GM12878 (cell line): ENCODE results near the gene B3GALNT1. TPM values are rescaled to one million over a fixed set of nuclear protein-coding genes. Genes with fewer than 3 reads are reported as not detected.

Experiments
- BACH1 ChIP-seq: fragments of 450-650 bp; IDR thresholded peaks from 2 replicates; pipeline ENCODE4 v1.6.1; 2017; ENCODE audit warnings: mild to moderate bottlenecking, borderline replicate concordance
- EED ChIP-seq: sonication (generic); IDR thresholded peaks from 2 replicates; pipeline ENCODE4 v1.6.1; 2016; ENCODE audit warnings: antibody characterized with exemption, low read depth
- EP300 ChIP-seq, 2 experiments: fragments of 150-350 bp in 1 of 2; IDR thresholded peaks; 2 replicates each; pipeline ENCODE4 v1.6.1; 2011 to 2012; ENCODE audit warnings: low read depth in 2 of 2, low read length in 2 of 2, borderline replicate concordance in 1 of 2, improper control_type of control experiment in 1 of 2, inconsistent platforms in 1 of 2; ENCODE audit not compliant: control insufficient read depth in 1 of 2
- ETV6 ChIP-seq, 2 experiments: fragments of 450-650 bp in 1 of 2; IDR thresholded peaks in 1 of 2; conservative IDR thresholded peaks in 1 of 2; 2 replicates each; pipeline ENCODE4 v1.6.1; 2014; ENCODE audit warnings: antibody characterized with exemption in 1 of 2, borderline replicate concordance in 1 of 2, low read depth in 1 of 2, mild to moderate bottlenecking in 1 of 2, moderate library complexity in 1 of 2
- GATAD2B ChIP-seq: fragments of 450-650 bp; conservative IDR thresholded peaks from 2 replicates; pipeline ENCODE4 v1.6.1; 2017; ENCODE audit warnings: low read depth, mild to moderate bottlenecking, moderate library complexity
- HDAC6 ChIP-seq: fragments of 200-600 bp; sonication (generic); IDR thresholded peaks from one replicate; pipeline ENCODE4 v1.8.0; 2017; ENCODE audit warnings: antibody characterized with exemption; ENCODE audit not compliant: unreplicated experiment
- IKZF1 ChIP-seq: fragments of 450-650 bp; conservative IDR thresholded peaks from 2 replicates; pipeline ENCODE4 v1.6.1; 2017; ENCODE audit warnings: antibody characterized with exemption, mild to moderate bottlenecking
- NR2C2 ChIP-seq: IDR thresholded peaks from 2 replicates; pipeline ENCODE4 v1.6.1; 2011; ENCODE audit warnings: borderline replicate concordance, low read depth; ENCODE audit not compliant: control insufficient read depth, insufficient read length
- PML ChIP-seq: IDR thresholded peaks from 2 replicates; pipeline ENCODE4 v1.6.1; 2012; ENCODE audit warnings: low read length, inconsistent platforms
- RAD51 ChIP-seq: fragments of 450-650 bp; IDR thresholded peaks from 2 replicates; pipeline ENCODE4 v1.6.1; 2016; ENCODE audit warnings: moderate library complexity, mild to moderate bottlenecking, inconsistent platforms
- SIN3A ChIP-seq: IDR thresholded peaks from 2 replicates; pipeline ENCODE4 v1.6.1; 2012; ENCODE audit warnings: low read depth, low read length, improper control_type of control experiment
- SIX5 ChIP-seq: IDR thresholded peaks from 2 replicates; pipeline ENCODE4 v1.6.1; 2011; ENCODE audit warnings: mild to moderate bottlenecking, low read depth, low read length, moderate library complexity; ENCODE audit not compliant: severe bottlenecking
- SMAD1 ChIP-seq: fragments of 450-650 bp; IDR thresholded peaks from 2 replicates; pipeline ENCODE4 v1.6.1; 2018; ENCODE audit warnings: mild to moderate bottlenecking, low read depth; ENCODE audit not compliant: partially characterized antibody
- USF1 ChIP-seq: IDR thresholded peaks from 2 replicates; pipeline ENCODE4 v1.6.1; 2011; ENCODE audit warnings: borderline replicate concordance, low read depth, mild to moderate bottlenecking, moderate library complexity, mixed read lengths, low read length; ENCODE audit not compliant: insufficient read depth; ENCODE audit errors: extremely low read length
- YY1 ChIP-seq: IDR thresholded peaks from 2 replicates; pipeline ENCODE4 v1.6.1; 2011; ENCODE audit warnings: low read depth, mild to moderate bottlenecking, low read length
- ZNF217 ChIP-seq: fragments of 450-650 bp; IDR thresholded peaks from 2 replicates; pipeline ENCODE4 v1.6.1; 2017; ENCODE audit warnings: antibody characterized with exemption, mild to moderate bottlenecking
- ZNF24 ChIP-seq: fragments of 450-650 bp; IDR thresholded peaks from 2 replicates; pipeline ENCODE4 v1.6.1; 2017; ENCODE audit warnings: antibody characterized with exemption, mild to moderate bottlenecking
- polyA plus RNA-seq, 11 experiments: library from polyadenylated mRNA; depleted of rRNA in 4 of 11; unstranded in 6 of 11; stranded (reverse) in 5 of 11; fragments of >200 nt; fragmentation: Nextera tagmentation in 4 of 11; fragmentation: Illumina TruSeq in 1 of 11; extraction: Ambion mirVana in 4 of 11; extraction: Trizol in 1 of 11; gene quantifications; 1 replicate in 1 of 11; 2 replicates in 10 of 11; pipeline versions ENCODE4 v1.2.1 to v1.2.3, GENCODE V29; 2011 to 2016; ENCODE audit warnings: inconsistent platforms in 2 of 11, missing spikeins in 2 of 11, low read depth in 1 of 11
- total RNA-seq, 4 experiments: library from RNA; depleted of rRNA in 3 of 4; stranded (reverse); fragments of >200 nt in 3 of 4; fragmentation: Illumina TruSeq in 1 of 4; extraction: Trizol in 1 of 4; gene quantifications; 2 replicates each; pipeline versions ENCODE4 v1.2.1 to v1.2.3, GENCODE V29; 2013 to 2021
- TF ChIP-seq, protein P1 (sequence below): IDR thresholded peaks from 2 replicates; pipeline ENCODE4 v1.6.1; 2012; ENCODE audit warnings: low read depth, low read length, improper control_type of control experiment

Gene B3GALNT1
- total and polyA plus RNA-seq, 10 of the 15 experiments (the other 5 are each of a cell fraction or from before 2014, with no cell fraction given): 0.04 to 0.95 (median 0.18) TPM; not detected in 3

- TF ChIP-seq, protein P1, sequence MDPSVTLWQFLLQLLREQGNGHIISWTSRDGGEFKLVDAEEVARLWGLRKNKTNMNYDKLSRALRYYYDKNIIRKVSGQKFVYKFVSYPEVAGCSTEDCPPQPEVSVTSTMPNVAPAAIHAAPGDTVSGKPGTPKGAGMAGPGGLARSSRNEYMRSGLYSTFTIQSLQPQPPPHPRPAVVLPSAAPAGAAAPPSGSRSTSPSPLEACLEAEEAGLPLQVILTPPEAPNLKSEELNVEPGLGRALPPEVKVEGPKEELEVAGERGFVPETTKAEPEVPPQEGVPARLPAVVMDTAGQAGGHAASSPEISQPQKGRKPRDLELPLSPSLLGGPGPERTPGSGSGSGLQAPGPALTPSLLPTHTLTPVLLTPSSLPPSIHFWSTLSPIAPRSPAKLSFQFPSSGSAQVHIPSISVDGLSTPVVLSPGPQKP: no peak
- TF ChIP-seq USF1 (no peak), ETV6 (conservative IDR thresholded peaks at IDR 0.05 in 1 of 2, IDR thresholded peaks at IDR 0.05 in 1 of 2; ENCODE audit: borderline replicate concordance in 1 of 2, low read depth in 1 of 2) (peak in 1 of 2 experiments; percentile 89; a peak in 2 of 4 replicates), YY1 (no peak), EP300 (IDR thresholded peaks at IDR 0.05; ENCODE audit: borderline replicate concordance in 1 of 2, control insufficient read depth in 1 of 2, low read depth in 2 of 2, low read length in 2 of 2) (peak; percentile 75 to 83; a peak in 3 of 4 replicates), NR2C2 (no peak), ZNF24 (0 out of 2 replicates have a peak, but pooled peaks have one; percentile 14), SIX5 (no peak), EED (peak; percentile 90), PML (peak; percentile 40; the same call in 1 of the 2 replicates), HDAC6 (no peak), SIN3A (no peak), BACH1 (no peak), GATAD2B (peak; percentile 46; the same call in 1 of the 2 replicates), IKZF1 (peak; percentile 90), SMAD1 (peak; percentile 27), RAD51 (peak; percentile 78; the same call in 1 of the 2 replicates), ZNF217 (peak; percentile 85)
Measured at GRCh38 chr3:161069511-161070251, 35.5 kb downstream of the B3GALNT1 start (continued).
